HEK293 (cell line): Measurements from ENCODE around the gene TMEM263.

Source experiments
- PATZ1 ChIP-seq: fragments of 450-650 bp; formaldehyde crosslinking; IDR thresholded peaks from 2 replicates; pipeline ENCODE4 v1.5.1; 2016; ENCODE audit warnings: missing biosample characterization, missing genetic modification characterization
- SP2 ChIP-seq: fragments of 450-650 bp; formaldehyde crosslinking; IDR thresholded peaks from 2 replicates; pipeline ENCODE4 v1.5.1; 2016; ENCODE audit warnings: missing biosample characterization, missing genetic modification characterization
- TRIM28 ChIP-seq: IDR thresholded peaks from 2 replicates; pipeline ENCODE4 v1.6.1; 2011; ENCODE audit warnings: low read length, control low read depth, borderline replicate concordance
- YY1 ChIP-seq: fragments of 450-650 bp; formaldehyde crosslinking; IDR thresholded peaks from 2 replicates; pipeline ENCODE4 v1.5.1; 2018; ENCODE audit warnings: missing biosample characterization, missing genetic modification characterization
- ZNF174 ChIP-seq: fragments of 450-650 bp; formaldehyde crosslinking; IDR thresholded peaks from 2 replicates; pipeline ENCODE4 v1.5.0; 2017; ENCODE audit warnings: missing biosample characterization, mild to moderate bottlenecking, missing genetic modification characterization
- ZNF266 ChIP-seq: fragments of 450-650 bp; formaldehyde crosslinking; IDR thresholded peaks from 2 replicates; pipeline ENCODE4 v1.5.1; 2016; ENCODE audit warnings: missing biosample characterization, missing genetic modification characterization, low read depth
- ZNF274 ChIP-seq, 2 experiments: fragments of 200-500 bp in 1 of 2; fragments of 450-650 bp in 1 of 2; sonication (Bioruptor generic) in 1 of 2; formaldehyde crosslinking in 1 of 2; IDR thresholded peaks; 2 replicates each; pipeline versions ENCODE4 v1.5.1 to v1.6.1; 2014 to 2016; ENCODE audit warnings: borderline replicate concordance in 1 of 2, inconsistent platforms in 1 of 2, low read length in 1 of 2, missing biosample characterization in 1 of 2, missing genetic modification characterization in 1 of 2
- ZNF292 ChIP-seq: fragments of 450-650 bp; formaldehyde crosslinking; IDR thresholded peaks from 2 replicates; pipeline ENCODE4 v1.5.1; 2016; ENCODE audit warnings: low read depth, missing biosample characterization, missing genetic modification characterization, borderline replicate concordance
- ZNF335 ChIP-seq: fragments of 450-650 bp; formaldehyde crosslinking; conservative IDR thresholded peaks from 2 replicates; pipeline ENCODE4 v1.5.1; 2016; ENCODE audit warnings: missing biosample characterization, missing genetic modification characterization
- ZNF529 ChIP-seq: fragments of 450-650 bp; formaldehyde crosslinking; IDR thresholded peaks from 2 replicates; pipeline ENCODE4 v1.5.1; 2017; ENCODE audit warnings: missing genetic modification characterization, missing biosample characterization; ENCODE audit not compliant: insufficient replicate concordance
- ZNF530 ChIP-seq: fragments of 450-650 bp; formaldehyde crosslinking; IDR thresholded peaks from 2 replicates; pipeline ENCODE4 v1.5.1; 2016; ENCODE audit warnings: low read depth, missing biosample characterization, missing genetic modification characterization
- TF ChIP-seq, protein P1 (sequence below): fragments of 450-650 bp; formaldehyde crosslinking; IDR thresholded peaks from 2 replicates; pipeline ENCODE4 v1.5.1; 2016; ENCODE audit warnings: missing biosample characterization, missing genetic modification characterization

GRCh38 chr12:106980944-106981343 is 25.2 kb downstream of the TMEM263 start:
- no peak for TF ChIP-seq ZNF266 (tag by site-specific recombination)
- TF ChIP-seq, protein P1, sequence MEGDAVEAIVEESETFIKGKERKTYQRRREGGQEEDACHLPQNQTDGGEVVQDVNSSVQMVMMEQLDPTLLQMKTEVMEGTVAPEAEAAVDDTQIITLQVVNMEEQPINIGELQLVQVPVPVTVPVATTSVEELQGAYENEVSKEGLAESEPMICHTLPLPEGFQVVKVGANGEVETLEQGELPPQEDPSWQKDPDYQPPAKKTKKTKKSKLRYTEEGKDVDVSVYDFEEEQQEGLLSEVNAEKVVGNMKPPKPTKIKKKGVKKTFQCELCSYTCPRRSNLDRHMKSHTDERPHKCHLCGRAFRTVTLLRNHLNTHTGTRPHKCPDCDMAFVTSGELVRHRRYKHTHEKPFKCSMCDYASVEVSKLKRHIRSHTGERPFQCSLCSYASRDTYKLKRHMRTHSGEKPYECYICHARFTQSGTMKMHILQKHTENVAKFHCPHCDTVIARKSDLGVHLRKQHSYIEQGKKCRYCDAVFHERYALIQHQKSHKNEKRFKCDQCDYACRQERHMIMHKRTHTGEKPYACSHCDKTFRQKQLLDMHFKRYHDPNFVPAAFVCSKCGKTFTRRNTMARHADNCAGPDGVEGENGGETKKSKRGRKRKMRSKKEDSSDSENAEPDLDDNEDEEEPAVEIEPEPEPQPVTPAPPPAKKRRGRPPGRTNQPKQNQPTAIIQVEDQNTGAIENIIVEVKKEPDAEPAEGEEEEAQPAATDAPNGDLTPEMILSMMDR, result no peak
- no peak for TF ChIP-seq ZNF529 (tag by site-specific recombination)
- no peak for TF ChIP-seq ZNF335 (tag by site-specific recombination)
- no peak for TF ChIP-seq ZNF174 (tag by site-specific recombination)
- TF ChIP-seq PATZ1 (tag by site-specific recombination), result no peak
- no peak for TF ChIP-seq TRIM28
- no peak for TF ChIP-seq ZNF292
- TF ChIP-seq YY1, result no peak
- no peak for TF ChIP-seq SP2 (tag by site-specific recombination)
- TF ChIP-seq ZNF530 (tag by site-specific recombination), result no peak
- TF ChIP-seq ZNF274 (IDR thresholded peaks at IDR 0.05; ENCODE audit: low read length), result no peak
- TF ChIP-seq ZNF274 (tag by site-specific recombination; IDR thresholded peaks at IDR 0.05; ENCODE audit: borderline replicate concordance), result no peak
